Epithelial cell of esophagus (primary cell): ENCODE measurements around the gene DIPK1B.

Source experiments
- DNase-seq: peaks from one replicate; pipeline ENCODE4 v3.0.0; 2010; ENCODE audit warnings: low read depth
- H3K4me3 ChIP-seq: 2 replicates; pipeline ENCODE4 v1.5.1; 2011; ENCODE audit warnings: mild to moderate bottlenecking, low read length, control low read depth
- TF ChIP-seq, protein P1 (sequence below): IDR thresholded peaks from 2 replicates; pipeline ENCODE4 v1.5.1; 2011; ENCODE audit warnings: low read depth, mild to moderate bottlenecking, low read length, control low read depth, inconsistent platforms; ENCODE audit not compliant: insufficient read depth; ENCODE audit errors: missing control alignments

DIPK1B gene

DNA sequence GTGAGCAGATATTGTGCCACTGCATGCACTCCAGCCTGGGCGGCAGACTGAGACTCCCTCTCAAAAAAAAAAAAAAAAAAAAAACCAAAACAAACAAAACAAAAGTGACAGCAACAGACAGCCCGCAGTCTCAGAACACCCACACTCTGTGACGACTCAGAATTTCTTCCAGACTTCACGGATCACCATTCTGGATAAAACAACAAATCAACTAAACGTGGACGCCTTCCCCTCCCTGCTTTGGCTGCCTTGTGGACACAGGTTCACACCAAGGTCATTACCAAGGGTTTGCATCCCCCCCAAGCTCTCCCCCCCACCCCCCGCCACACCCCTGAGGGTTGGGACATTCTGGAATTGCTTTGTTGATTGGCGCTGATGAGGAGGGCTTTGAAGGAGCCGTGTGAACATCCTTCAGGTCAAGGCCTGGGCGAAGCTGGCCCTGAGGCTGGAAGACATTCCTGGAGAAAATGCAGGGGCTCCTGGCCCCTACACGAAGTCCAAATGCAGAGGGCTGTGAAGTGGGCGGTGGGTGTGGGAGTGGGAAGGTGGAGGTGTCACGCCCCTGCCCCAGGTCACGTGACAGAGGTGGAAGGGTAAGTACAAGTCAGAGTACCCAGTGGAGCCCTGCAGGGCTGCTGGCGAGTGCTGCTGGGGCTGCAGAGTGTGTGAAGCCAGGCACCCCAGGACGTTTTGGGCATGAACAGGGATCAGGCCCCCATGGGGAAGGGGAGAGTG is 20.2 kb downstream of the DIPK1B start:
- TF ChIP-seq, protein P1, sequence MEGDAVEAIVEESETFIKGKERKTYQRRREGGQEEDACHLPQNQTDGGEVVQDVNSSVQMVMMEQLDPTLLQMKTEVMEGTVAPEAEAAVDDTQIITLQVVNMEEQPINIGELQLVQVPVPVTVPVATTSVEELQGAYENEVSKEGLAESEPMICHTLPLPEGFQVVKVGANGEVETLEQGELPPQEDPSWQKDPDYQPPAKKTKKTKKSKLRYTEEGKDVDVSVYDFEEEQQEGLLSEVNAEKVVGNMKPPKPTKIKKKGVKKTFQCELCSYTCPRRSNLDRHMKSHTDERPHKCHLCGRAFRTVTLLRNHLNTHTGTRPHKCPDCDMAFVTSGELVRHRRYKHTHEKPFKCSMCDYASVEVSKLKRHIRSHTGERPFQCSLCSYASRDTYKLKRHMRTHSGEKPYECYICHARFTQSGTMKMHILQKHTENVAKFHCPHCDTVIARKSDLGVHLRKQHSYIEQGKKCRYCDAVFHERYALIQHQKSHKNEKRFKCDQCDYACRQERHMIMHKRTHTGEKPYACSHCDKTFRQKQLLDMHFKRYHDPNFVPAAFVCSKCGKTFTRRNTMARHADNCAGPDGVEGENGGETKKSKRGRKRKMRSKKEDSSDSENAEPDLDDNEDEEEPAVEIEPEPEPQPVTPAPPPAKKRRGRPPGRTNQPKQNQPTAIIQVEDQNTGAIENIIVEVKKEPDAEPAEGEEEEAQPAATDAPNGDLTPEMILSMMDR = no peak
- DNase-seq = no peak
- no peak overlapping the region for H3K4me3 ChIP-seq

DNA sequence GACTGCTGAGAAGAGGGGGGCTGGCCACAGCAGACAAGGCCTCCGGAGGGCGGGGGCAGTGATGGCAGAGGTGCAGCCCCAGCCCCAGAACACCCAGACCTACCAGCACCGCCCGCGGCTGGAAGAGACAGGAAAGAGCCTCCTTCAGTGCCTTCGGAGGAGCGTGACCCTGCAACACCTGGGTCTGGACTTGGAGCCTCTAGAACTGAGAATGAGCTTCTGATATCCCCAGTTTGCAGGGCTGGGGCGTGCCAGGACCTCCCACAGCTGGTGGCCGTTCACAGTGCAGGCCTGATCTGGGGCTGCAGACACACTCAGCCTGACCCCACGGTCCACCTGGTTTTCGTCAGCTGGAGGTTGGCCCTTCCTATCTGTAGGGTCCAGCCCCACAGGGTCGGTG is 21.2 kb downstream of the DIPK1B start:
- no peak overlapping the region for H3K4me3 ChIP-seq
- TF ChIP-seq, protein P1 = no peak
- DNase-seq = no peak

DNA sequence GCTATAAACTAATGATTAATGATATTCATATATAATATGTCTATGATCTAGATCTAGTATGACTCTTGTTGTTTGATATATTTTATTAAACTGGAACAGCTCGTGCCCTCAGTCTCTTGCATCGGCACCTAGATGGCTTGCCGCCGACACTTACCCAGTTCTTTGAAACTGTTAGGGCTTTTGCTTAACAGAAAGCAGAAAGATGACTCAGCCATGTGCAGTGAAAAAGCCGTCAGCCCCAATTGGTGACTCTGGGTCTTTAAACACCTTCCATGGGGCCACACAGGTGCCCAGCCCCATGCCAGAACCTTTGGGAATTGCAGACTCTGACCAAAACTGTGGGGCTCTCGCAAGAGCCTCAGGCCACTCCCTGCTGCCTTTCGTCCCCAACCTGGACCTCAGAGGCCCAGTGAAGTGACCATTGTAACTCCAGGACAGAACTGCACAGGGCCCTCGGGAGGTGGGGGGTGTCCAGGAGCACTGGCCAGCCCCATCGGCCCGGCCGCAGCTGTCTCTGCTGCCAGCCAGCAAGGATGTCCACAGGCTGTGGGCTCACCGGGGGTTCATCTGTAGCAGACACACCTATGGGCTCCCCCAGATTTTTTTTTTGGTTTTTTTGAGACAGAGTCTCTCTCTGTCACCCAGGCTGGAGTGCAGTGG is 22.6 kb downstream of the DIPK1B start:
- TF ChIP-seq, protein P1 = no peak
- no peak overlapping the region for H3K4me3 ChIP-seq
- DNase-seq = no peak

DNA sequence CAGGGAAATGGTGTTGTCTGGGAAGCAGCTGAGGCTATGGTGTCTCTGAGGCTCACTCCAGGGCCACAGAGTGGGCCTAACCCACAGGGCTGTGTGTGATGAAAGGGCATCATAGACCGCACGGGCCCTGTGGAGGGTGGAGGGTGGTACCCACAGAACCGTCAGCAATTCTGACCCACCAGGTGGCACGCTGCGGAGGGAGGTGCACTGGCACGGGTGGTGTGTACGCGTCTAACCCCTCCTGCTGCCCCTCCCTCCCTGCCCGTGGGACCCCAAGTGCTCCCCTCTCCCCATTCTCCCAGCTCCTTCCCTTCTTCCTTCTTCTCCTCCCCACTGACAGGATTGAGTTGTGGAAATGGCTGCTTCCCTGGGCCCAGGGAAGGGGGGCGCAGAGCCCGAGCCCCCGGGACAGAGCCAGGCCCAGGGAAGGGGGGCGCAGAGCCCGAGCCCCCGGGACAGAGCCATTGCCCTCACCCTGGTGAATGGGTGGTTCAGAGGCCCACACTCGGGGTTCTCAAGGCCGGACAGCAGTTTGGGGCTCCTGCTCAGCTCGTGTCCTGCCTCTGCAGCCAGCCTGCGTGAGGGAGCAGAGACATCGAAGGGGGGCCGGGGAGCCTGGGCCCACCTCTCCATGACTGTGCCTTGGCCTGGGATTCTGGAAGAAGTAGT is 23.6 kb downstream of the DIPK1B start:
- no peak for DNase-seq
- H3K4me3 ChIP-seq = no peak overlapping the region
- TF ChIP-seq, protein P1 = no peak

DNA sequence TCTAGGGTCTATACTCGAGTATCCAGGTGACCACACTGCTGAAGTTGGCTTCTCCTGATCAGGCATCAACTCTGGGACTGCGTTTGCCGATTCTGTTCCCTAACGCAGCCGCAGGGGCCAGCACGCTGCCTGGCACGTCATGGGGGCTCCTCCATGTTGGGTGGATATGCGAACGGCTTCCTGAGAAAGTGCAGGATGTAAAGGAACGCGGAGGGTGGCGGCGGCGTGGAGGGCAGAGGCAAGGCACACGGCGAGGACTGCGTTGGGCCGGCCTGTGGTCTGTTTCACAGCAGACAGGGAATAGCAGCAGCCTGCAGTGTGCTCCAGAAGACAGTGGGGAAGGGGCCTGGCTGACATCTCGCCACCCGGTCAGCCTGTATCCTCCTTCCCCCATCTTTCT is 26.6 kb downstream of the DIPK1B start:
- DNase-seq = no peak
- H3K4me3 ChIP-seq = no peak overlapping the region
- TF ChIP-seq, protein P1 = no peak

DNA sequence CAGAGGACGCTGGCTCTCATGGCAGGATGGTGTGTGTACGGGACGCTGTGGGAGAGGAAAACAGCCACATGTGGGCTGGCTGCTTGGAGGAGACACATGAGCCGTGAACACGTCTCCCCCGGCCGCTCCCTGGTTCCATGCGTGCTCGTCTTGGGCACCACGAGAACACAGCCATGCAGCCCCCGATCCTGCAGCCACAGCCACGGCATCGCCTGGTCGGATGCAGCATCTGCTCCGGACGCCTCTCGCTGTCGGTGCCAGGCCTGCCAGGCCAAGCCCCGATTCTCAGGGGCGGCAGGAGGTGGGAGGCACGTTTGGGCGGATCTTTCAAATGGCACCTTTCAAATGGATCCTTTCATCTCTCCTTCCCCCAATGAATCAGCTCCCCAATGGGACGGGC is 27.1 kb downstream of the DIPK1B start:
- no peak overlapping the region for H3K4me3 ChIP-seq
- TF ChIP-seq, protein P1 = no peak
- DNase-seq = no peak
